Panc1 (cell line): ENCODE measurements around the gene PRMT9. TPM values are rescaled to one million over a fixed set of nuclear protein-coding genes. Genes with fewer than 3 reads are reported as not detected.

Source experiments
- ATAC-seq: fragments of 200-7000 bp; cut with Tn5 transposase; 2 replicates; pipeline ENCODE4 v1.9.1; 2020; ENCODE audit warnings: mild to moderate bottlenecking, moderate library complexity
- BruUV-seq: library from RNA; stranded (reverse); fragments of 400-500 nt; replicated peaks from 2 replicates; lab custom pipeline; 2021; lab: Mats Ljungman, UMichigan
- CTCF ChIA-PET: fragments of 300-600 bp; sonication (Branson Sonifier 250); formaldehyde crosslinking; loops from one replicate; lab custom pipeline; 2022; ENCODE audit warnings: antibody characterized with exemption; lab: Charles Lee
- POLR2A ChIA-PET: fragments of 300-600 bp; sonication (Branson Sonifier 250); formaldehyde crosslinking; loops from one replicate; lab custom pipeline; 2022; ENCODE audit warnings: antibody characterized with exemption; lab: Charles Lee
- DNase-seq: peaks from one replicate; pipeline ENCODE4 v3.0.0-alpha.2; 2010; ENCODE audit warnings: low read depth, low spot score
- H3K27ac ChIP-seq: 2 replicates; pipeline ENCODE4 v1.5.1; 2011; ENCODE audit warnings: mild to moderate bottlenecking, low read length, inconsistent platforms
- H3K27me3 ChIP-seq: fragments of 200-500 bp; sonication (Bioruptor generic); 2 replicates; pipeline ENCODE4 v1.6.0; 2014; ENCODE audit warnings: low read length, inconsistent platforms; ENCODE audit not compliant: control insufficient read depth, insufficient read depth
- H3K36me3 ChIP-seq: fragments of 200-500 bp; sonication (Bioruptor generic); 2 replicates; pipeline ENCODE4 v1.5.1; 2014; ENCODE audit warnings: inconsistent platforms, mild to moderate bottlenecking, low read length, moderate library complexity; ENCODE audit not compliant: control insufficient read depth, insufficient read depth
- H3K4me1 ChIP-seq: 2 replicates; pipeline ENCODE4 v1.5.1; 2011; ENCODE audit warnings: inconsistent platforms, mild to moderate bottlenecking, low read length, moderate library complexity; ENCODE audit not compliant: control insufficient read depth, insufficient read depth
- H3K4me3 ChIP-seq, 2 experiments: 2 replicates each; pipeline ENCODE4 v1.5.1; 2011 to 2012; ENCODE audit warnings: low read depth in 2 of 2, low read length in 2 of 2, mild to moderate bottlenecking in 2 of 2, inconsistent platforms in 1 of 2, moderate library complexity in 1 of 2
- H3K9me3 ChIP-seq: fragments of 200-500 bp; sonication (Bioruptor generic); 2 replicates; pipeline ENCODE4 v1.5.1; 2014; ENCODE audit warnings: low read depth, mild to moderate bottlenecking, inconsistent platforms, low read length, moderate library complexity; ENCODE audit not compliant: control insufficient read depth, insufficient read depth
- CTCF ChIP-seq: fragments of 450-650 bp; IDR thresholded peaks from 2 replicates; pipeline ENCODE4 v1.5.1; 2017; ENCODE audit warnings: mild to moderate bottlenecking
- POLR2AphosphoS5 ChIP-seq: IDR thresholded peaks from 2 replicates; pipeline ENCODE4 v1.6.1; 2012; ENCODE audit warnings: mild to moderate bottlenecking, low read depth, low read length, moderate library complexity
- REST ChIP-seq, 2 experiments: IDR thresholded peaks; 2 replicates each; pipeline ENCODE4 v1.6.1; 2011 to 2012; ENCODE audit warnings: low read depth in 2 of 2, control low read depth in 1 of 2, low read length in 1 of 2, mild to moderate bottlenecking in 1 of 2, moderate library complexity in 1 of 2; ENCODE audit not compliant: insufficient read depth in 1 of 2
- SIN3A ChIP-seq: IDR thresholded peaks from 2 replicates; pipeline ENCODE4 v1.6.1; 2012; ENCODE audit warnings: low read depth, mild to moderate bottlenecking, low read length, moderate library complexity, borderline replicate concordance; ENCODE audit not compliant: insufficient read depth
- TCF7L2 ChIP-seq: IDR thresholded peaks from 2 replicates; pipeline ENCODE4 v1.6.1; 2011; ENCODE audit warnings: mild to moderate bottlenecking, low read depth, low read length, inconsistent platforms
- in situ Hi-C: cut with HindIII; loops from 2 replicates; pipeline ENCODE4 v1.10.0; 2016; ENCODE audit warnings: low sequenced_read_pairs, low pct_unique_long_range_greater_than_20kb
- intact Hi-C: fragments of 100-400 bp; cut with micrococcal nuclease; formaldehyde crosslinking; loops from one replicate; pipeline ENCODE4 v1.10.0; 2022; ENCODE audit not compliant: unreplicated experiment
- total RNA-seq: library from RNA; stranded (reverse); gene quantifications from one replicate; pipeline ENCODE4 v1.2.1, GENCODE V29; 2021; ENCODE audit not compliant: unreplicated experiment

Gene PRMT9
- total RNA-seq, 1 experiment from 2014 or later = 4.4 TPM

- DNase-seq (no peak), ATAC-seq (no peak)
- no peak overlapping the region for H3K4me3 ChIP-seq
- no peaks in the 10 kb centered on the region for H3K9me3 ChIP-seq
- no peaks in the 10 kb centered on the region; the same call in 1 of the 2 replicates for H3K36me3 ChIP-seq
- H3K27me3 ChIP-seq = no peaks in the 10 kb centered on the region
- no peak overlapping the region for H3K27ac ChIP-seq
- H3K4me1 ChIP-seq = no peaks in the 10 kb centered on the region
- in situ Hi-C loops = no loop called here
- ChIA-PET CTCF (no interaction called here), POLR2A (no interaction called here)
- intact Hi-C loops = no loop called here
- no TSS peak for BruUV-seq
- TF ChIP-seq REST (IDR thresholded peaks at IDR 0.05; ENCODE audit: insufficient read depth in 1 of 2, low read depth in 2 of 2, low read length in 1 of 2) (no peak), POLR2AphosphoS5 (no peak), SIN3A (no peak), TCF7L2 (no peak), CTCF (no peak)
These were observed 33.9 kb upstream of the PRMT9 start for GRCh38 chr4:147717878-147718277.

DNA sequence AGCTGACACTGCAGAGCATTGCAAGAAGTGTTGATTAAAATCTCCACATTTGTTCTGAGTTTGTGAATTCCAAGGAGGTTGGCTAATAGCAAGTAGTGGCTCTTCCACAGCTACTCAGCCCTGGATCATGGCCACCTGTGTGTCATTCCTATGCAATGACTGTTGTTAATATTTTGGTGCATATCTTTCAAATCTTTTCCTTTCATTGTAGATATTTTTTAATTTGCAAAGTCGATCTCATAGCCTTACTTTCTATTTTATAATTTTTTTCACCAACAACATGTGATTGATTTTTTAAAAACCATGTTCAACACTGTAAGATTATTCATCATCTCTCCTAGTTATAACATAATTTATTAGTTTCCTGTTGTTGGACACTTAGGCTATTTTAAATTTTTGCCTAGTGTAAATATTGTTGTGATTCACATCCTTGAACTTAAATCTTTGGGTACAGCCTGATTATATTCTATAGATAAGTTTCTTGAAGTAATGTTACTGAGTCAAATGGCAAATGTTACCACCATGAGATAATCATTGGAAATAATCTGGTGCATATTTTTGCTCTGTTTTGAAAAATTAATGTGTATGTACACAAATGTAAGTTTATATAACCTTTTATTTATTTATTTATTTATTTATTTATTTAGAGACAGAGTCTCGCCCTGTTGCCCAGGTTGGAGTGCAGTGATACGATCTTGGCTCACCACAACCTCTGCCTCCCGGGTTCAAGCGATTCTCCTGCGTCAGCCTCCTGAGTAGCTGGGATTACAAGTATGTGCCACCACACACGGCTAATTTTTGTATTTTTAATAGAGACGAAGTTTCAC is 30.8 kb upstream of the PRMT9 start:
- BruUV-seq = no TSS peak
- in situ Hi-C loops = no loop called here
- no peaks in the 10 kb centered on the region for H3K4me1 ChIP-seq
- no peak overlapping the region for H3K27ac ChIP-seq
- DNase-seq (peak; percentile 65), ATAC-seq (no peak)
- intact Hi-C loops = no loop called here
- TF ChIP-seq CTCF = no peak
- ChIA-PET POLR2A (no interaction called here), CTCF (interaction anchor here (0.6 to 1.3 kb wide), 2 partner anchors 9 to 152 kb away, joined by 3 to 6 read pairs; no protein-coding TSS in a partner anchor)
- H3K36me3 ChIP-seq = no peaks in the 10 kb centered on the region; the same call in 1 of the 2 replicates
- no peaks in the 10 kb centered on the region for H3K9me3 ChIP-seq
- no peaks in the 10 kb centered on the region for H3K27me3 ChIP-seq
- no peak overlapping the region for H3K4me3 ChIP-seq
